Fibroblast of skin of back (primary cell): ENCODE measurements around the gene TANC1.
A peak's percentile ranks its signal among the peaks of the same experiment; 100 is the strongest.

Experiments
- DNase-seq: peaks from one replicate; pipeline ENCODE4 v3.0.0-alpha.2; 2013

Gene TANC1

GRCh38 chr2:158994920-158995676 is 26.7 kb downstream of the TANC1 start:
- DNase-seq: no peak

GRCh38 chr2:158995677-158996049 is 27.2 kb downstream of the TANC1 start:
- no peak for DNase-seq

- no peak for DNase-seq
These were observed 28.0 kb downstream of the TANC1 start for GRCh38 chr2:158996378-158996993.

GRCh38 chr2:158997037-158997790 is 28.8 kb downstream of the TANC1 start:
- no peak for DNase-seq

GRCh38 chr2:158998551-158999248 is 30.3 kb downstream of the TANC1 start:
- DNase-seq: peak; percentile 34

GRCh38 chr2:158999458-158999857 is 31.0 kb downstream of the TANC1 start:
- peak; percentile 69 for DNase-seq

- no peak for DNase-seq
These were observed 31.6 kb downstream of the TANC1 start for GRCh38 chr2:159000072-159000471.

GRCh38 chr2:159002462-159003111 is 34.1 kb downstream of the TANC1 start:
- no peak for DNase-seq

GRCh38 chr2:159003555-159003954 is 35.1 kb downstream of the TANC1 start:
- no peak for DNase-seq

- DNase-seq: no peak
These were observed 36.4 kb downstream of the TANC1 start for GRCh38 chr2:159004849-159005248.

GRCh38 chr2:159009940-159010339 is 41.5 kb downstream of the TANC1 start:
- DNase-seq: peak; percentile 31

- peak; percentile 83 for DNase-seq
These were observed 41.9 kb downstream of the TANC1 start for GRCh38 chr2:159010340-159010739.

- DNase-seq: no peak
These were observed 42.5 kb downstream of the TANC1 start for GRCh38 chr2:159010963-159011362.

GRCh38 chr2:159012142-159012541 is 43.7 kb downstream of the TANC1 start:
- DNase-seq: no peak

GRCh38 chr2:159013103-159013502 is 44.7 kb downstream of the TANC1 start:
- DNase-seq: no peak

- no peak for DNase-seq
These were observed 46.7 kb downstream of the TANC1 start for GRCh38 chr2:159015174-159015573.

GRCh38 chr2:159015823-159016222 is 47.4 kb downstream of the TANC1 start:
- no peak for DNase-seq

GRCh38 chr2:159017837-159018236 is 49.4 kb downstream of the TANC1 start:
- no peak for DNase-seq

- DNase-seq: no peak
These were observed 50.6 kb downstream of the TANC1 start for GRCh38 chr2:159019021-159019420.

- no peak for DNase-seq
These were observed 53.6 kb downstream of the TANC1 start for GRCh38 chr2:159022019-159022418.

- no peak for DNase-seq
These were observed 57.7 kb downstream of the TANC1 start for GRCh38 chr2:159026170-159026569.

- DNase-seq: no peak
These were observed 60.3 kb downstream of the TANC1 start for GRCh38 chr2:159028776-159029175.
